DND-41 (cell line): Measurements from ENCODE around the gene KIF1C.

Experiments
- ATAC-seq: fragments of 200-7000 bp; cut with Tn5 transposase; 3 replicates; pipeline ENCODE4 v1.9.1; 2021; ENCODE audit warnings: low read depth; ENCODE audit not compliant: insufficient read depth
- DNase-seq: peaks from one replicate; pipeline ENCODE4 v3.0.0-alpha.2; 2020
- H2AFZ ChIP-seq: 2 replicates; pipeline ENCODE4 v1.6.0; 2012; ENCODE audit warnings: low read depth, low read length
- H3K27ac ChIP-seq: 2 replicates; pipeline ENCODE4 v1.5.1; 2012; ENCODE audit warnings: low read length, inconsistent platforms
- H3K27me3 ChIP-seq: fragments of 200-600 bp; sonication (generic); 2 replicates; pipeline ENCODE4 v1.6.0; 2012; ENCODE audit warnings: low read length, mild to moderate bottlenecking, inconsistent platforms; ENCODE audit not compliant: insufficient read depth, poor library complexity
- H3K36me3 ChIP-seq: 2 replicates; pipeline ENCODE4 v1.5.1; 2012; ENCODE audit warnings: low read length, inconsistent platforms; ENCODE audit not compliant: insufficient read depth
- H3K4me1 ChIP-seq: 2 replicates; pipeline ENCODE4 v1.5.1; 2012; ENCODE audit warnings: mild to moderate bottlenecking, low read length; ENCODE audit not compliant: insufficient read depth
- H3K4me2 ChIP-seq: 2 replicates; pipeline ENCODE4 v1.6.0; 2012; ENCODE audit warnings: mild to moderate bottlenecking, moderate library complexity, low read length, inconsistent platforms; ENCODE audit not compliant: insufficient read depth
- H3K4me3 ChIP-seq, 2 experiments: fragments of 200-600 bp in 1 of 2; shearing (Covaris generic) in 1 of 2; 2 replicates each; pipeline ENCODE4 v1.5.1; 2012 to 2016; ENCODE audit warnings: inconsistent platforms in 2 of 2, low read length in 2 of 2, mild to moderate bottlenecking in 2 of 2, low read depth in 1 of 2, moderate library complexity in 1 of 2
- H3K79me2 ChIP-seq: 2 replicates; pipeline ENCODE4 v1.6.0; 2012; ENCODE audit warnings: low read length, inconsistent platforms; ENCODE audit not compliant: insufficient read depth
- H3K9ac ChIP-seq: 2 replicates; pipeline ENCODE4 v1.6.0; 2012; ENCODE audit warnings: low read depth, mild to moderate bottlenecking, inconsistent platforms, low read length, moderate library complexity
- H3K9me3 ChIP-seq: 2 replicates; pipeline ENCODE4 v1.5.1; 2012; ENCODE audit warnings: low read length, moderate library complexity, mild to moderate bottlenecking, inconsistent platforms; ENCODE audit not compliant: insufficient read depth, severe bottlenecking
- H4K20me1 ChIP-seq: 2 replicates; pipeline ENCODE4 v1.6.0; 2012; ENCODE audit warnings: low read length; ENCODE audit not compliant: insufficient read depth
- EZH2 ChIP-seq: IDR thresholded peaks from 3 replicates; pipeline ENCODE4 v1.6.1; 2012; ENCODE audit warnings: borderline replicate concordance, low read depth, mild to moderate bottlenecking, moderate library complexity, low read length, inconsistent platforms; ENCODE audit not compliant: severe bottlenecking
- TF ChIP-seq, protein P1 (sequence below): IDR thresholded peaks from 2 replicates; pipeline ENCODE4 v1.5.1; 2012; ENCODE audit warnings: borderline replicate concordance, low read length, moderate library complexity, mild to moderate bottlenecking; ENCODE audit not compliant: poor library complexity, severe bottlenecking; ENCODE audit errors: extremely low read depth

KIF1C gene

GRCh38 chr17:5034063-5034462, 36.3 kb downstream of the KIF1C start:
- no peak for TF ChIP-seq EZH2
- TF ChIP-seq, protein P1, sequence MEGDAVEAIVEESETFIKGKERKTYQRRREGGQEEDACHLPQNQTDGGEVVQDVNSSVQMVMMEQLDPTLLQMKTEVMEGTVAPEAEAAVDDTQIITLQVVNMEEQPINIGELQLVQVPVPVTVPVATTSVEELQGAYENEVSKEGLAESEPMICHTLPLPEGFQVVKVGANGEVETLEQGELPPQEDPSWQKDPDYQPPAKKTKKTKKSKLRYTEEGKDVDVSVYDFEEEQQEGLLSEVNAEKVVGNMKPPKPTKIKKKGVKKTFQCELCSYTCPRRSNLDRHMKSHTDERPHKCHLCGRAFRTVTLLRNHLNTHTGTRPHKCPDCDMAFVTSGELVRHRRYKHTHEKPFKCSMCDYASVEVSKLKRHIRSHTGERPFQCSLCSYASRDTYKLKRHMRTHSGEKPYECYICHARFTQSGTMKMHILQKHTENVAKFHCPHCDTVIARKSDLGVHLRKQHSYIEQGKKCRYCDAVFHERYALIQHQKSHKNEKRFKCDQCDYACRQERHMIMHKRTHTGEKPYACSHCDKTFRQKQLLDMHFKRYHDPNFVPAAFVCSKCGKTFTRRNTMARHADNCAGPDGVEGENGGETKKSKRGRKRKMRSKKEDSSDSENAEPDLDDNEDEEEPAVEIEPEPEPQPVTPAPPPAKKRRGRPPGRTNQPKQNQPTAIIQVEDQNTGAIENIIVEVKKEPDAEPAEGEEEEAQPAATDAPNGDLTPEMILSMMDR, result no peak

GRCh38 chr17:5034651-5035050, 36.9 kb downstream of the KIF1C start:
- H3K4me1 ChIP-seq, result peaks cover 25% of the 10 kb centered on the region
- TF ChIP-seq EZH2, result no peak
- TF ChIP-seq, protein P1, result no peak
- H3K27me3 ChIP-seq, result no peaks in the 10 kb centered on the region
- H3K9me3 ChIP-seq, result no peaks in the 10 kb centered on the region
- ATAC-seq (no peak), DNase-seq (no peak)
- no peak overlapping the region for H2AFZ ChIP-seq
- no peaks in the 10 kb centered on the region for H3K79me2 ChIP-seq
- H3K4me3 ChIP-seq, result no peak overlapping the region
- H3K27ac ChIP-seq, result no peak overlapping the region
- H4K20me1 ChIP-seq, result no peaks in the 10 kb centered on the region
- H3K4me2 ChIP-seq, result no peak overlapping the region
- H3K36me3 ChIP-seq, result no peaks in the 10 kb centered on the region
- no peak overlapping the region for H3K9ac ChIP-seq

More at GRCh38 chr17:5034063-5034462, 36.3 kb downstream of the KIF1C start:
- no peak overlapping the region for H3K9ac ChIP-seq
- peaks cover 25% of the 10 kb centered on the region for H3K4me1 ChIP-seq
- H3K36me3 ChIP-seq, result no peaks in the 10 kb centered on the region
- DNase-seq (no peak), ATAC-seq (no peak)
- H3K27ac ChIP-seq, result no peak overlapping the region
- H3K79me2 ChIP-seq, result no peaks in the 10 kb centered on the region
- H4K20me1 ChIP-seq, result no peaks in the 10 kb centered on the region
- no peak overlapping the region for H3K4me2 ChIP-seq
- no peaks in the 10 kb centered on the region for H3K27me3 ChIP-seq
- no peaks in the 10 kb centered on the region for H3K9me3 ChIP-seq
- H2AFZ ChIP-seq, result no peak overlapping the region
- H3K4me3 ChIP-seq, result no peak overlapping the region

GRCh38 chr17:5035315-5035714, 37.6 kb downstream of the KIF1C start, which contains the start of gene SLC52A1:
Gene SLC52A1 (minus strand): TSS chr17:5035426. CDS start chr17:5034606, 820 bp downstream.
- TF ChIP-seq, protein P1, result no peak
- no peak for TF ChIP-seq EZH2
- no peak within 1 kb of the TSS for H3K4me2 ChIP-seq
- H3K27me3 ChIP-seq, result no peaks in the 10 kb centered on the region
- no peaks in the 10 kb centered on the region for H3K36me3 ChIP-seq
- peaks cover 25% of the 10 kb centered on the region for H3K4me1 ChIP-seq
- no peak within 1 kb of the TSS for H2AFZ ChIP-seq
- no peak within 1 kb of the TSS for H3K4me3 ChIP-seq
- no peak within 1 kb of the TSS for H3K27ac ChIP-seq
- ATAC-seq (no peak), DNase-seq (no peak)
- no peak within 1 kb of the TSS for H3K9ac ChIP-seq
- no peaks in the 10 kb centered on the region for H3K9me3 ChIP-seq
- no peaks in the 10 kb centered on the region for H4K20me1 ChIP-seq
- H3K79me2 ChIP-seq, result no peaks in the 10 kb centered on the region
